ENCODE results near the gene PLEKHA8. TPM values are rescaled to one million over a fixed set of nuclear protein-coding genes. Genes with fewer than 3 reads are reported as not detected.

Gene PLEKHA8
- total and polyA plus RNA-seq, 12 donors = 2.1 to 14.5 (median 6.3) TPM

DNA sequence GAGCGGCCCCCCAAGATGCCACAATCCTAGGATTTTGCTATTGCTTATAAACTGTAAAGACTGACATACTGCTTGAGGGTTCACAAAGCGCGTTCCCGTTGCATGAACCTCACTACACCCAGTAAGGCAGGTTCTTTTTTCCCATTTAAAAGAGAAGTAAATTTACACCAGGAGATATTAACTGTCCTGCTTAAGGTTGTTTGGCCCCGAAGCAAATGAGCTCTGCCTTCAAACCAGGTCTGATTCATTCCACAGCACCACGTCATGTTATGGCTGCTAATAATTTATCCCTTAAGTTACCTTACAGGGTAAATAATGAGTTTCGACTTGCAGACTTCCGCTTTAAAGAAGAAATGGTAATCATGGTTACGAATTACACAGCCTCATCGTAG is 1.2 kb upstream of the PLEKHA8 start:
- intact Hi-C loops (cut with DNase I) = no loop called here
- Histone ChIP-seq H3K27ac (peak overlapping the region; percentile 64 to 92 (median 89)), H3K36me3 (replicated peaks in 1 of 2) (no peaks in the 10 kb centered on the region), H3K27me3 (no peaks in the 10 kb centered on the region), H3K9me3 (replicated peaks in 1 of 3) (no peaks in the 10 kb centered on the region), H3K4me1 (replicated peaks in 1 of 2) (peaks cover 15 to 25% of the 10 kb centered on the region in 2 donors), H3K4me3 (peak overlapping the region; percentile 36 to 75 (median 54))
- WGBS, 4 donors = 0 to 1% (median 1%) methylated on average over 10 of the region's 10 CpGs
- peak in 5 of 7 donors; percentile 21 to 39 (median 29) for DNase-seq
- TF ChIP-seq POLR2A (IDR thresholded peaks at IDR 0.05) = no peak
- TF ChIP-seq, protein P1, sequence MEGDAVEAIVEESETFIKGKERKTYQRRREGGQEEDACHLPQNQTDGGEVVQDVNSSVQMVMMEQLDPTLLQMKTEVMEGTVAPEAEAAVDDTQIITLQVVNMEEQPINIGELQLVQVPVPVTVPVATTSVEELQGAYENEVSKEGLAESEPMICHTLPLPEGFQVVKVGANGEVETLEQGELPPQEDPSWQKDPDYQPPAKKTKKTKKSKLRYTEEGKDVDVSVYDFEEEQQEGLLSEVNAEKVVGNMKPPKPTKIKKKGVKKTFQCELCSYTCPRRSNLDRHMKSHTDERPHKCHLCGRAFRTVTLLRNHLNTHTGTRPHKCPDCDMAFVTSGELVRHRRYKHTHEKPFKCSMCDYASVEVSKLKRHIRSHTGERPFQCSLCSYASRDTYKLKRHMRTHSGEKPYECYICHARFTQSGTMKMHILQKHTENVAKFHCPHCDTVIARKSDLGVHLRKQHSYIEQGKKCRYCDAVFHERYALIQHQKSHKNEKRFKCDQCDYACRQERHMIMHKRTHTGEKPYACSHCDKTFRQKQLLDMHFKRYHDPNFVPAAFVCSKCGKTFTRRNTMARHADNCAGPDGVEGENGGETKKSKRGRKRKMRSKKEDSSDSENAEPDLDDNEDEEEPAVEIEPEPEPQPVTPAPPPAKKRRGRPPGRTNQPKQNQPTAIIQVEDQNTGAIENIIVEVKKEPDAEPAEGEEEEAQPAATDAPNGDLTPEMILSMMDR (IDR thresholded peaks at IDR 0.05) = no peak

DNA sequence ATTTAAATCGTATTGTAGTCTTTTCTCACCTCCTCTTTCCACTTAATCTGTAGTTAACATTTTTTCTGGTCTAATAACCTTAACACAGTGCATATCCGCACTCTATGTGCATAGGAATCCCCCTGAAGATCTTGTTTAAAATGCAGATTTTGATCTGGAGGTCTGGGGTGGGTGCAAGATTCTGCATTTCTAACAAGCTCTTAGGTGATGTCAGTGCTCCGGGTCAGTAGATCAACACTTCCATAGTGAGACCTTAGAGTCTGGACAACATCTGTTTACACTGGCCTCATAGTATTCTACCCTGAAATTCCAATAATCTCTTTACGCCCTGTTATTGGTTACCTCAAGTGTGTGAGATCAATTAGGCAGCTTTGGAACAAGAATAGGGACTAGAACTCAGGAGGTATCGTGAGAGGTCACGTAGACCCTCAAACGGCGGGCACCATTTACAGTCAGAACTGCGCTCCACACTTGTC is 434 bp upstream of the PLEKHA8 start:
- Histone ChIP-seq H3K9me3 (replicated peaks in 1 of 3) (no peaks in the 10 kb centered on the region), H3K36me3 (replicated peaks in 1 of 2) (no peaks in the 10 kb centered on the region), H3K27ac (peak overlapping the region; percentile 3 to 92 (median 89)), H3K27me3 (no peaks in the 10 kb centered on the region), H3K4me3 (peak overlapping the region in 2 of 4 donors; percentile 75 to 92), H3K4me1 (replicated peaks in 1 of 2) (peaks cover 15 to 30% of the 10 kb centered on the region in 2 donors)
- no peak for TF ChIP-seq POLR2A (IDR thresholded peaks at IDR 0.05)
- TF ChIP-seq, protein P1 (IDR thresholded peaks at IDR 0.05) = peak in 1 of 6 experiments; percentile 7
- 5 to 8% (median 6%) methylated on average over 9 of the region's 9 CpGs for WGBS, 4 donors
- no peak for DNase-seq
- intact Hi-C loops (cut with DNase I) = no loop called here

DNA sequence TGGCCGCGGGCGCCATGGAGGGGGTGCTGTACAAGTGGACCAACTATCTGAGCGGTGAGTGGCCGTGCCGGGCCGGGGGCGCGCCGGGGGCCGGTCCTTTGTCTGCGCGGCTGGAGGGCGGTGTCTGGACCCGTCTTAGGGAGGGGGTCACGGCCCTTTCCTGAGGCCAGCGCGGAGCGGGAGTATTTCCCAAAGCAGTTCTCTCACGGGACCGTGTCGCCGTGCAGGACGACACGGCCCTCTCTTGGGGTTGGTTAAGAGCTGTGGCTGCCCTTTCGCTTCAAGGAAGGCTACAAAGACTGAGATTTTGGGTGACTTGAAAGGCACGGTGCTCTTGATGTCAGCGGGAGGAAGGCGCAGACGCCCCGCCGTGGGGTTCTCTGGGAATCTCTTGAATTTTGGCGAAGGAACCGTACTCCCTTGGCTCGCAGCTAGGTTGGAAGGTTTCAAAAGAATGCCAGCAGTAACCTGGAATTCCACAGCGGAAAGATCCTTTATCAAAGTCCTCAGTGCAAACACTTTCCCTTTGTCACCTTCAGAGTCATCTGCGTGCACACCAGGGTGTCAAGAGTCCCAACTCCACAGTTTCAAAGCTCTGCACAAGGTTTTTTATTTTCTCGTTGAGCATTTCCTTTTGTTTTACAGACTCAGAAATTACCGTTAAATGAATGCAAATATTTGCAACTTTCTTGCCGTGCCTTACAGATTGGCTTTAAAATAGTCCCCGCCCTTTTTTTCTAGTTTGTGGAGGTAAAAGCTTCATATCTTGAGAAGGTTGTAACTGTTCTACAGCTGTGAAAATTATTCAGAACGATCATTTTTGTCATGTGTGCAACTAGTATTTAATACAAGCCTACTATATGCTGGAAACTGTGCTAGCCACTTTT is 780 bp downstream of the PLEKHA8 start:
- Histone ChIP-seq H3K9me3 (replicated peaks in 1 of 3) (no peaks in the 10 kb centered on the region), H3K27me3 (no peaks in the 10 kb centered on the region), H3K4me1 (replicated peaks in 1 of 2) (peaks cover 15 to 29% of the 10 kb centered on the region in 2 donors), H3K27ac (peak overlapping the region; percentile 29 to 92 (median 89)), H3K36me3 (replicated peaks in 1 of 2) (no peaks in the 10 kb centered on the region), H3K4me3 (peak overlapping the region; percentile 49 to 92 (median 74))
- DNase-seq = peak; percentile 55 to 68 (median 61)
- intact Hi-C loops (cut with DNase I) = no loop called here
- peak in 1 of 2 donors; percentile 31 for TF ChIP-seq POLR2A (IDR thresholded peaks at IDR 0.05)
- TF ChIP-seq, protein P1 (IDR thresholded peaks at IDR 0.05) = peak in 3 of 6 experiments; percentile 10 to 23 (median 17)
- 0 to 1% (median 1%) methylated on average over 28 to 42 of the region's 42 CpGs for WGBS, 4 donors

DNA sequence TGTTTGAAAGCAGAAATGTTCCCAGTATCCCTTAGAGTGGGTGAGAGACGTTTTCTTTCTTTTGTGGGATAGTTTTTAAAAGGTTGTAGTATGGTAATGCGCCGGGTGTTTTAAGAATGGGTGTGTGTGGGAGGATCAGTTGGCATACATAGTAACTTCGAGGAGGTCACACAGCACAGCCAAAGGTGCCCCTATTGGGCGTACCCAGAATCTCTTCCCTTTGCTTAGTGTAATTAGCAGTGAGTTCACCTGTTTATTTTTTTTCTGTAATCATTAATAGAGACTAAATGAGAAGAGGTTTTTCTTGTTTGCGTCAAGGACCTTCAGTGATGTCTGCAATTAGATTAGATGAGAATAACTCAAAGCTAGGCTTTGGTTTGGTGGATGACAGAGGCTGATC is 1.5 kb downstream of the PLEKHA8 start:
- intact Hi-C loops (cut with DNase I) = no loop called here
- H3K4me1 ChIP-seq (replicated peaks in 1 of 2) = peaks cover 15 to 25% of the 10 kb centered on the region in 2 donors
- no peak for DNase-seq
- peak overlapping the region in 1 of 4 donors; percentile 75 for H3K4me3 ChIP-seq
- no peaks in the 10 kb centered on the region for H3K9me3 ChIP-seq (replicated peaks in 1 of 3)
- no peaks in the 10 kb centered on the region for H3K36me3 ChIP-seq (replicated peaks in 1 of 2)
- TF ChIP-seq, protein P1 (IDR thresholded peaks at IDR 0.05) = no peak
- no peak for TF ChIP-seq POLR2A (IDR thresholded peaks at IDR 0.05)
- peak overlapping the region in 1 of 5 donors; percentile 89 for H3K27ac ChIP-seq
- 30 to 35% (median 33%) methylated on average over 6 of the region's 6 CpGs for WGBS, 4 donors
- no peaks in the 10 kb centered on the region for H3K27me3 ChIP-seq

All from adrenal gland (tissue), 12 donors.